ENCODE data around the gene CD81.

The CD81 gene

GRCh38 chr11:2408671-2409070 lies 31.6 kb downstream of the CD81 start:
- DNase-seq = no peak

DNA sequence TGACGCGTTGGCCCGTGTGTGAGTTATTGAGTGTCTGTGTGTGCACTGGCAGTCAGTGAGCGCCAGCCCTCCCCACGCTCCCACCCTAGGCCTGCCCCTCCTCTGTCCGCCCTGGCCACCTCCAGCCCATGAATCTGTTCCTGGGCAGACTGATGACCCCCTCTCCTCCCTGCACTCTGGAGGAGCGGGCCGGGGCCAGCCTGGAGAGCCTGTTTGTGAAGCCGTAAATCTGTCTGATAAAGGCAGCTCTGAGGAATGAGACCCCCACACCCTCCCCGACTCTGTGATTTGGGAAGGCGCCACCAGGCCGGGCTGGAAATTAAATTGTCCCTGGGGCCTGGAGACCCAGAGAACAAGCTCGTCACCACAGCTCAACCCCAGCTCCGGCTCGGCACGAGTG lies 32.0 kb downstream of the CD81 start:
- DNase-seq = no peak

DNA sequence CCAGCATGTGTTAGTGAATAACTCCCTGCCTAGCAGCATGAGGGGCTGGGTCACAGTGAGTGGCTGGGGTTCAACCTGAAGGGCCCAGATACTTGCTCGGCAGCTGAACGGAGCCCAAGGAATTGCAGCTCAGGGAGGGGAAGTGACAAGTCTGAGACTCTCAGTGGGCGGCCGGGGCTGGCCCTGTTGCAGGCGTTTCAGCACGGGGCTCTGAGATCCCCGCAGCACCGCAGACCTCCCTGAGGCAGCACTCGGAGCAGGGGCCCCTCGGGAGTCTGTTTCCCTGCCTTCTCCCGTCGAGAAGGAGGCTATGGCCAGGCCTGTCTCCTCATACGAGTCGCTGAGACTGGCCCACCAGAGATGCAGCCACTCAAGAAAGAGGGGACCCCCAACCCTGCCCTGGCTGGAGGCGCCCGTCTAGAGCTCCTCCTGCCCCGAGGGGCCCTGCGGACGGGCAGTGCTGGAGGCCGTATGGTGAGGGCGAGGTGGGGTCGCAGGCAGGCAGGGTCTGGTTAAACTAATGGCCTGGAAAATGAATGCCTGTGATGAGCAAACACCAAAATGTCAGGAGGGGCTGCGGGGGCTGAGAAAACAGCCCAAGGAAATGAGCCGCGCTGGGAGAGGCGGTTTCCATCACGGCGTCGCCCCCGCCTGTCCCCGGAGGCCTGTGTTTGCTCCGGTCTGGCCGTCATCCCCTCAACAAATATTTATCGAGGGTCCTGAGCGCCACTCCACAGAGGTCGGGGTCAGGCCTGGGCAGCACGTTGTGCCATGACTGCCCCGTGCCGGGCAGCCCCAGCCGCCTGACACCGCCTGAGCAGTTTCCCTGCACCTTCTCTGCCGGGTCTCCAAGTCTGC lies 32.7 kb downstream of the CD81 start:
- no peak for DNase-seq

- DNase-seq = no peak
Observed at GRCh38 chr11:2410616-2411015, 33.5 kb downstream of the CD81 start.

- no peak for DNase-seq
Observed at GRCh38 chr11:2411446-2412305, 34.6 kb downstream of the CD81 start.

- no peak for DNase-seq
Observed at GRCh38 chr11:2412323-2412722, 35.2 kb downstream of the CD81 start.

DNA sequence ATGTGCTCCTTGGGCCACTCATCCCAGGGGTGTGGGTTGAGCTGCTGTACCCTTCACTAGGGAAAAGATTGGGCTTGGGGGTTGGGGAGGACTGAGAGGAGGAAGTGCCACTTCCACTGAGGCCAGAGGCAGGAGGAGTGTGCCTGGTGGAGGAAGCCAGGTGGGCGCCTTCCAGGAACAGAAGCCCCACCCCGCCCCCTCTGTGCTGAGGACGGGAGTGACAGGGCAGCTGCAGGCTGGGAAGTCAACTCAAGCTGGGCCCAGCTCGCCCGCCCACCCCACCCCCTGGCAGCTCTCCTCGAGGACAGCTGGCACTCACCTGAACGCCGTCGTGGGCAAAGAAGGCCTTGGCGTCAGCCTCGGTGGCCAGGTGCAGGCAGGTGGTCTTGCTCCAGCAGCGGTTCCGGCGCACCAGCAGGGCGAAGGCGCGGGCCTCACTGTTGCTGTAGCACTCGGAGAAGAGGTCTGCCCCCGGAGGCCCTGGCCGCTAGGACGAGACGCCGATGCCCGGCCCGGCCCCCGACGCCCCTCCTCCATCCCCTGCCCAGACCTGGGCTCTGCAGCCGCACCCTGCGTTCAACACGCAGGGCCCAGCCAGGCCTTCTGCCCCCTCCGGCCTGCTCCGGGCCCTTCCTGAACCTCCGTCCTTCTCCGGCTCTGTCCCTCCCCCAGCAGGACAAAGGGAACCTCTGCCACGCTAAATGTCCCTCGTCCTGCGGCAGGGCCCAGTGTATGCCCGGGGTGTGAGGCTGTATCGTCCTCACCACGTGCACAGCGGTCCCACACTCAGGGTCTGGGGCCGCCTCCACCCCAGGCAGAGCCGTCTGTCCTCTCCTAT lies 36.9 kb downstream of the CD81 start:
- DNase-seq = no peak

DNA sequence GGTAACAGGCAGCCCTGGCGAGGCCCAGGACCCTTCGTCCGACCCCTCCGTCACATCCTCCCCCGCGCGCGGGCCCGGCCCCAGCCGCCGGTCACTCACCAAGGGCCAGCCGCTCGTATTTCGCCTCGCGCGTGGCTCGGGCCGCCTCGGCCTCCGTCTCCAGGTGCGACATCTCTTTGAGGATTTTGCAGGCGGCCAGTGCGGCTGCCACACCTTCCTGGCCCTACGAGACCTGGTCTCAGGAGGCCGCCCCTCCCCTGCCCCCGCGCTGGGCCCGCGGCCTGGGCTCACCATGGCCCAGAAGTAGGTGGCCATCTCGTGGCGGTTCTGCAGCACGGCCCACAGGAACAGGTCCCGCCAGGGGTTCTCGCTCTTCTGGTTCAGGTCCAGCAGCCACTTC lies 37.5 kb downstream of the CD81 start:
- DNase-seq = no peak

DNA sequence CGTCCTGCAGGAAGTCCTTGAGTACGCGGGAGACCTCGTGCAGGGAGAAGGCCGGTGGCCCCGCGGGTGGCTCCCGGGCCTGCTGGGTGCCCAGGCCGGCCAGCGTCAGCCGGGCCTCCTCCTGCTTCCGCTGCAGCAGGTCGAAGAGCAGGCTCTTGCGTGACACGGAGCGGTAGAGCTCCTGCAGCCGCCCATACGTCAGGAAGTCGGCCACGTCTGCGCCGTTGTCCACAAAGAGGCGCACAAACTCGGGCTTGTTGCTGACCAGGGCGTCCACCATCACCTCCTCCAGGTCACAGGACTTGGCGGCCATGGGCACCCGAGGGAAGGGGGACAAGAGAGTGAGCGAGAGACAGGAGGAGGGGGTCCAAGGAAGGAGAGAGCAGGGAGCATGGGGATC lies 38.1 kb downstream of the CD81 start:
- no peak for DNase-seq

DNA sequence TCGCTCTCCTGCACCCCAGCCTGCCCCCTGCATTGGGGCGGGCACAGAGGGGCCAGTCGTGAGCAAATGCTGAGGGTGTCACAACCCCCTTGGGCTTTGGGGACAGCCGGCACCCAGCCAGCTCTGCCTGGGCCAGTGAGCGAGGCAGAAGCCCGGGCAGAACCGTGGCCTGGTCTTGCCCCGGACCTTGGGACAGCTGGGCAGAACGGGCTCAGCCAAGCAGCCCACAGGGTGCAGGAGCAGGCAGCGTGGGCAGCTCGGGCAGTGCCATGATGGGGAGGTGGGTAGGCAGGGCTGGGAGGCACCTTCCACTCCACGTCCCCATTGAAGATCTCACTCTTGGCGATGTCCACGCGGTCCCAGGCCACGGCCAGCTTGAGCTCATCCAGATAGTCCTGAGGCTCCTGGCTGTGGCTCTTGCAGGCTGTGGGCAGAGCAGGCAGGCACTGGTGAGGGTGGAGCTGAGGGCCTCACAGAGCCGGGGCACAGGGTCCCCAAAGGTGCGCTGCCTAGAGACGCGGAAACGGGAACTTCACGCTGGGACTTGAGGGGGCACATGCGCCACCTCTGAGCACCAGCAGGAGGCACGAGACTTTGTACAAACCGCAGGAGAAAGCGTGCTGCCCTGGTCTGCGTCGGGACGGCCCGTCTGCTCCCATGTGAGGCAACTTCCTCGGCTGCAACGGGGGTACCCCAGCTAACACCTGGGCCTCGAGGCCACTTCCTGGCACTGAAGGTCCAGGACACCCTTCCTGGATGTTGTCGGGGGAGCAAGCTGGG lies 38.7 kb downstream of the CD81 start:
- no peak for DNase-seq

- DNase-seq = no peak
Observed at GRCh38 chr11:2416765-2417164, 39.7 kb downstream of the CD81 start.

- DNase-seq = no peak
Observed at GRCh38 chr11:2417856-2418692, 41.0 kb downstream of the CD81 start.

DNA sequence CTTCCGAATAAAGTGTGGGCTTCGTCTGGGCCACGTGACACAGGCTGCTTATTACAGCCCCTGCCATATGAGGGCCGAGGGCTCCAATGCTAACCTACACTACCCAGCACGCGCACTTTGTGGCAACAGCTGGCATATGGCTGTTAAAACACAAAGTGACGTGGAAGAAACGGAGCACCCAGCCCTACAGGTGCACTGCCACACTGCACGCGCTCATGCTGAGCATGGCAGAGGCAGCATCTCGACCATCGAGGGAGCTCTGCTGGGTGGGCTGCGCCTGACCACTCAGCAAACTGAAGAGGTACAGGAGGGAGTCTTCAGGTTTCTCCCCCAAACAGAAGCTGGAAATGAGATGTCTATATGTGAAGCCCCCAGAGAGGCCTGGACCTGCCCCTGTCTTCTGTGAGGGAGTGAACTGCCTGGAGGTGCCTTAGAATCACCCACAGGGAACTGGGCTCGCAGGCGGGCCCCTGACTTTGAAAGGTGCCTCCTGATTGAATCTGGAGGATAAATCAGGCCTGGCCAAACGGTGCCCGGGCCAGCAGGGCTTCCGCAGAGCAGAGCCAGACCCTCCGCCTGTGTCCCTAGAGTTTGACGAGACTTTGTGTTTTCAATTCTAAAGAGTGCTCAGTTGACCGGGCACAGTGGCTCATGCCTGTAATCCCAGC lies 41.7 kb downstream of the CD81 start:
- DNase-seq = no peak

DNA sequence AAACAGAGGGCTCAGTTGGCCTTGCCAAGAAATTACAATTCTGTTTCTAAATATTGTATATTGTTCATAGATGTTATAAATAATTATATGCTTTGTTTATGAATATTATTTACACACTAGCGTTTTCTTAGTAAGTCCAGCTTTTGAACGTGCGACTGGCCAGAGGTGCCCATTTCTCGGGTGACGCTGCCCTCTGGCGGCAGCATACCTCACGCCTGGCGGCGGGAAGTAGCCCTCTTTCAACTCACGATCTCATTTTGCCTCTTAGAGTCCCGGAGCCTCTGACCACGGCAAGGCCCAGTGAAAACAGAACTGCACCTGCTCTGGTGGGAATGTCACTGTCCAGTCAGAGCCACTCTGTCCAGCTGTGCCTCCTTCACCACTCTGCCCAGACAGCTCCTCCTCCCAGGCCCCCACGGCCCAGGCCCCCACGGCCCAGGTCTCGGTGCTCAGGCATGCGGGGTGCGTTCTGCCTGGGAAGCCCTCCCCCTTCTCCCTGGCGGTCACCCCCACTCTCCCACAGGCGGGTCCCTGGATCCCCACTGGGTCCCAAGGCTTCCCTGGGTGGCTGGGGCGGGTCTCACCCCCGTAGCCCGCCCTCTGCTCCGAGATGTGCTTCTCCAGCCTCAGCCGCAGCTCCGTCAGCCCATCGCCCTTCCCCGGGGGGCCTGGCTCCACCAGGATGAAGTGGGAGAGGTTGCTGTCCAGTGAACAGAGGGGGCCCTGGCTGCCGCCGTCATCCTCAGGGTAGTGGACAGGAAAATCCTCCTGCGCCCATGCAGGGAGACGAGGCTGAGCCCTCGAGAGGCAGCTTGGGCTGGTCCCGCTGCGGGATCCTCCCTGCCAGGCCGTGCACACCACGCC lies 42.8 kb downstream of the CD81 start:
- peak; percentile 30 to 75 for DNase-seq

- DNase-seq = peak; percentile 40 to 71
Observed at GRCh38 chr11:2420502-2421225, 43.6 kb downstream of the CD81 start.

DNA sequence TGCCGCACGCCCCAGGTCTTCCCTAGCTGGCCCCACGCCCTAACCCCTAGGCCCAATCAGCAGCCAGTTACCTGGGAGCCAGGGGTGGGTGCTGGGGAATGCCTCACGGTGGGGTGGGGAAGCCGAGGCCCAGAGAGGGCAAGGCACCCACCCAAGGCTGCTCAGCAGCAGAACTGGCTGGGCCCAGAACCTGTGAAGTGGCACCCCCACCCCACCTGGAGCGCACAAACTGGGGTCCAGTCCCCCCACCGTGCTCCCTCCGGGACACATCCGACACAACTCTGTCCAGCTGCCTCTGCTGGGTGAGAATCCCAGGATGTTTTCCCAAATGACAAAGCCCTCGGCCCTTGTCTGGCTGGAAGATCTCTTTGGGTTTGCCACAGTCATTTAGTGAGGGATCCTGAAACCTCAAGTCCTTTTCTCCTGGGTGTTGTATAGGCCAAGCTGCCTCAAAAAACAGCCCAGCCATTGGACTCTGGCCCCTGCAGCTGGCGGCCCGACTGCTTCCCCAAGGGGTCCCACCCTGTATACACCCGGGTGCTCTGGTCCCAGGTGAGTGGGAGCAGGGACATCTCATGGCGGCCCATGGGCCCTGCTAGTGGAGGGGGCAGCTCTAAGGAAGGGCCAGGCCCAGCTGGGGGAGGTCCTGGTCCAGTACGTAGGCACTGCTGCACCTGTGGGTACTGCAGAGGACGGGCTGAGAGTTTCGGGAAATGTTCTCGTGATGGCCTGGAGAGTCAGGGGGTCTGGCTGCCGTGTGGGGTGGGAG lies 44.3 kb downstream of the CD81 start:
- DNase-seq = no peak

GRCh38 chr11:2421996-2422395 lies 44.9 kb downstream of the CD81 start:
- DNase-seq = no peak

GRCh38 chr11:2422461-2423156 lies 45.5 kb downstream of the CD81 start:
- DNase-seq = no peak
